Stimulated activated CD8-positive, alpha-beta memory T cell treated with anti-CD3 and anti-CD28 coated beads, Interleukin-4, amount 100 ng/mL, for 4 hours (primary cell): ENCODE data around the gene TNNT1.

ENCODE experiments used
- DNase-seq, 2 donors: peaks; one replicate each; pipeline ENCODE4 v3.0.0-alpha.2; 2020; ENCODE audit warnings: low read depth in 2 of 2, low spot score in 1 of 2

Gene TNNT1

DNA sequence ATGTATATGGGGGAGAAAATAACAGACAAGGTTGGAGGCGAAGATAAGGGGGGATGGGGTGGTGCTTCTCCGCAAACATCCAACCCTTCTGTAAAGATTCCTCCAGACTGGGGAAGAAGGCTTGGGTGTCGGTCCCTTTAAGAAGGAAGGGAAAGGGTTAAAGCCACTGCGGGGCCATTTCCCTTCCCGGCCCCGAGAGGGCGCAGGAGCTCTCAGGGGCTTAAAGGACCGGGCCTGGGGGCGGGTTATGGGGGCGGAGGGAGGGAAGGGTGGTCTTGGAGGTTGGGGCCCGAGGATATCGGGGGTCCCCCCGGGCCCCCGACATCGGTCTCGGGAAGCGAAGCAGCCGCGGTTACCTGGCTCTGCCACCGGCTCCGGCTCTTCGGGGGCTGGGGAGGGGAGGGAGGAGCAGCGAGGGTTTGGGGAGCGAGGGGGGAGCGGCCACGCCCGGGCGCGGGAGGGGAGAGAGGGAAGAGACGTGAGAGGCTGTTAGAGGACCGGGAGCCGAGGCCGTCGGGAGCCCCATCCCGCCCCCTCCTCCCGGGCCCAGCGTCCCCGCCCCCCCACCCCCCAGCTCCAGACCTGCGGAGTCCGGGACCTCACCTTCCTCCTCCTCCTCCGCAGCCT, 2.8 kb downstream of the TNNT1 start:
- DNase-seq, result no peak

DNA sequence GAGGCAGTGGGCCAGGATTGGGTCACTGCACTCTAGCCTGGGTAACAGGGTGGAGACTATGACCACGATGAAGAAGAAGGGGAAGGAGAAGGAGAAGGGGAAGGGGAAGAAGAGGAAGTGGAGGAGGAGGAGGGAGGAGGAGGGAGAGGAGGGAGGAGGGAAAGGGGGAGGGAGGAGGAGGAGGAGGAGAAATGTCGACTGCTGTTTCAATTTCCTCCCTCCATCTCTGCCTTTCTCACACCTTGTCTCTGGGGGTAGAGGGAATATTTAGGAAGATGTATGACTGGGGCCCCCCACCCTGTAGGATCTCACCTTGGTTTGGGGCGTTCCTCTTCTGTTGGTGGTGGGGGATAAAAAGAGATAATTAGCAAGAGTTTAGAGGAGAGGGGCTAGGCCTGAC, 3.8 kb downstream of the TNNT1 start:
- no peak for DNase-seq

DNA sequence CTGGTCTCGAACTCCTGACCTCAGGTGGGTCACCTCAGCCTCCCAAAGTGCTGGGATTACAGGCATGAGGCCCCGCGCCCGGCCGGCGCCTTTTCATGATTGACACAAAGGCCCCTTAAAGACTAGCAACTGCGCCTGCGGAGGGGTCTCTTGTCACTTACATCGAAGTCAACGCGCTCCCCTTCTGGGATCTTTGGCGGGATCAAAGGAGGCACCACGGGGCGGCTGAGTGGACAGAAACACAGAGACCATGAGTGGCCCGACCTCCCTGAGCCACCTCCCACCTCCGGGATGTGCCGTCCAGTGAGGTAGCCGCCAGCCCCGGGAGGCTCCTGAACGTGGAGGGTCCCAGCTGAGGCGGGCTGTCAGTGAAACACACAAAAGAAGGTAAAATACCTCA, 7.3 kb downstream of the TNNT1 start:
- DNase-seq, result no peak

GRCh38 chr19:55137915-55138314, 11.1 kb downstream of the TNNT1 start:
- DNase-seq, result no peak

- no peak for DNase-seq
These were observed 12.5 kb downstream of the TNNT1 start for GRCh38 chr19:55136399-55137102.

GRCh38 chr19:55134736-55135135, 14.3 kb downstream of the TNNT1 start:
- DNase-seq, result no peak

DNA sequence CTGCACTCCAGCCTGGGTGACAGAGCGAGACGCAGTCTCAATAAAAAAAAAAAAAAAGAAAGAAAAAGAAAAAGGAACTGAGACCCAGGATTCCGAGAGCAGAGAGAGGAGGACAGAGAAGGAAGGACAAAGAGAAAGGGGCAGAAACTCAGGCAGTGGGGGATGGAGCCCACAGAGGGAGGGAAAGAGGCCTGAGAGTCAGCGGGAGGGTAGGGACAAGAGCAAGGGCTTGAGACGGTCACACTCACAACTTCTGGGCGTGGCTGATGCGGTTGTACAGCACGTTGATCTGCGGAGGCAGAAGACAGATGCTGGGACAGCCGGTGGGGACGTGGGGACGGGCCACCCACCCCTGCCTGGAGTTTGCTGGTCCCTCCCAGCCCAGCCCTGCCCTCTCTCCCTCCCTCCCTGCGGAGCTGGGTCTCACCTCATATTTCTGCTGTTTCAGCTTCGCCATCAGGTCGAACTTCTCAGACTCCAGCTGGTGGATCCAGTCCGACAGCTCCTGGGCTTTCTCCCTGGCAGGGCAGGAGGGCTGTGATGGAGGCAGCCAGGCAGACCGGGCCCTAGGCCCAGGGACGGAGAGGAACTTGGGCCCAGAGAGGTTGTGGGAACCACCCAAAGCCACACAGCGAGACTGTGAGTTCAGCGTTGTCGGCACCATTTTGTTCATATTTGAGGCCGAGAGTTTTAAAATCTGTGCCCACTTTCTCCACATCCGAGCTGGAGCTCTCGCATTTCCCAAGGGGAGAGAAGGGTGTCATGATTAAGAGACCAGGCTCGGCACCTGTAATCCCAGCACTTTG, 15.2 kb downstream of the TNNT1 start:
- no peak for DNase-seq

DNA sequence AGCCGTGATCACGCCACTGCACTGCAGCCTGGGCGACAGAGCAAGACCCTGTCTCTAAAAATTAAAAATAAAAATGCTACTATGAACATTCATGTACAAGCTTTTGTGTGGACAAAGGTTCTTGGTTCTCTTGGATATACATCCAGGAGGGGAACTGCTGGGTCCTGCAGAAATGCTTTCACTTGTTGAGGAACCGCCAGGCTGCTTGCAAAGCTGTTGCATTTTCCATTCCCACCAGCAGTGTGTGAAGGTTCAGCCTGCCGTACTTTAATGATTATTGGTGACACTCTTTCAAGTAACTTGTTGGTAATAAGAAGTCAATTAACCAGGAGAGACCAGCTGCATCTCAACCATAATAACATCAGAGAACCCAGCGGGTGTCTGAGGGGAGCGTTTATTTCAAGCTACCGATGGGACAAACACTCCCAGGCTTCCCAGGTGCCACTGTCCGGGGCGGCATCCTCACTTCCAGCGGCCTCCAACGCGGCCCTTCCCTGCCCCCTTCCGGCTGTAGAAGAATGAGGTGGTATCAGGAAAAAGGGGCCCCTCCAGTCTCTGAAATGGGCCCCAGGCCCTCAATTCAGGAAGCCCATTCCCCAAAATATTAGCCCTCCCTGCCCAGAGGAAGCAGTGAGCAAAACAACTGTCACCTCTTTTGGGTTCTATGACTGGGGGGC, 16.4 kb downstream of the TNNT1 start:
- no peak for DNase-seq

- DNase-seq, result no peak
These were observed 17.6 kb downstream of the TNNT1 start for GRCh38 chr19:55131421-55131820.

GRCh38 chr19:55119053-55119452, 30.0 kb downstream of the TNNT1 start:
- DNase-seq, result no peak

- DNase-seq, result no peak
These were observed 30.5 kb downstream of the TNNT1 start for GRCh38 chr19:55118401-55118991.

- peak; percentile 90 to 95 for DNase-seq
These were observed 31.2 kb downstream of the TNNT1 start for GRCh38 chr19:55117663-55118391.

- no peak for DNase-seq
These were observed 31.9 kb downstream of the TNNT1 start, which contains the start of gene PPP1R12C for GRCh38 chr19:55116859-55117662. TSS of gene PPP1R12C (minus strand) at chr19:55117637. CDS start at chr19:55117543, 94 bp downstream.

- DNase-seq, result peak in 1 of 2 donors; percentile 24
These were observed 32.7 kb downstream of the TNNT1 start for GRCh38 chr19:55116232-55116858.

- DNase-seq, result no peak
These were observed 33.5 kb downstream of the TNNT1 start for GRCh38 chr19:55115446-55116065.

GRCh38 chr19:55114566-55115145, 34.4 kb downstream of the TNNT1 start:
- no peak for DNase-seq

- DNase-seq, result no peak
These were observed 35.4 kb downstream of the TNNT1 start for GRCh38 chr19:55113570-55114039.
